DOHH2 (cell line): ENCODE results near the gene IMMP2L.

Experiments
- H3F3A ChIP-seq: fragments of 200-600 bp; sonication (generic), shearing (Covaris generic); 2 replicates; pipeline ENCODE4 v1.6.0; 2016; ENCODE audit warnings: antibody characterized with exemption, mild to moderate bottlenecking; ENCODE audit not compliant: control insufficient read depth, insufficient read depth
- H3K27ac ChIP-seq: fragments of 200-600 bp; sonication (generic); 2 replicates; pipeline ENCODE4 v1.5.1; 2014; ENCODE audit warnings: low read depth, mild to moderate bottlenecking, low read length, moderate library complexity
- H3K27me3 ChIP-seq: fragments of 200-600 bp; sonication (generic); 2 replicates; pipeline ENCODE4 v1.6.1; 2014; ENCODE audit warnings: mild to moderate bottlenecking, low read length, mixed read lengths; ENCODE audit not compliant: control insufficient read depth
- H3K36me3 ChIP-seq: fragments of 200-600 bp; sonication (generic); 2 replicates; pipeline ENCODE4 v1.6.1; 2014; ENCODE audit warnings: mild to moderate bottlenecking, low read length, moderate library complexity, mixed read lengths; ENCODE audit not compliant: control insufficient read depth
- H3K4me1 ChIP-seq: fragments of 200-600 bp; sonication (generic); 2 replicates; pipeline ENCODE4 v1.6.1; 2014; ENCODE audit warnings: mild to moderate bottlenecking, low read length, mixed read lengths; ENCODE audit not compliant: control insufficient read depth
- H3K4me2 ChIP-seq: fragments of 200-600 bp; sonication (generic); 2 replicates; pipeline ENCODE4 v1.6.0; 2014; ENCODE audit warnings: mild to moderate bottlenecking, low read length, moderate library complexity
- H3K4me3 ChIP-seq: fragments of 200-600 bp; sonication (generic); 2 replicates; pipeline ENCODE4 v1.5.1; 2014; ENCODE audit warnings: mild to moderate bottlenecking, low read length, mixed read lengths
- H3K79me2 ChIP-seq: fragments of 200-600 bp; sonication (generic); 2 replicates; pipeline ENCODE4 v1.6.1; 2014; ENCODE audit warnings: mild to moderate bottlenecking, low read length, mixed read lengths; ENCODE audit not compliant: control insufficient read depth
- H3K9me2 ChIP-seq: fragments of 200-600 bp; sonication (generic); replicated peaks from 2 replicates; pipeline ENCODE4 v1.6.1; 2014; ENCODE audit warnings: mild to moderate bottlenecking, low read length, mixed read lengths; ENCODE audit not compliant: control insufficient read depth
- H3K9me3 ChIP-seq: fragments of 200-600 bp; sonication (generic); 2 replicates; pipeline ENCODE4 v1.6.1; 2014; ENCODE audit warnings: antibody characterized with exemption, low read length, mixed read lengths; ENCODE audit not compliant: control insufficient read depth, insufficient read depth
- H4K20me1 ChIP-seq: fragments of 200-600 bp; sonication (generic); 2 replicates; pipeline ENCODE4 v1.6.0; 2014; ENCODE audit warnings: low read depth, mild to moderate bottlenecking, antibody characterized with exemption, low read length, moderate library complexity; ENCODE audit not compliant: control insufficient read depth, insufficient read depth
- CTCF ChIP-seq: fragments of 200-600 bp; sonication (generic); IDR thresholded peaks from one replicate; pipeline ENCODE4 v1.5.1; 2014; ENCODE audit warnings: antibody characterized with exemption, mild to moderate bottlenecking, low read depth, low read length; ENCODE audit not compliant: poor library complexity, severe bottlenecking
- EZH2phosphoT487 ChIP-seq: fragments of 200-600 bp; sonication (generic); IDR thresholded peaks from 2 replicates; pipeline ENCODE4 v1.6.1; 2017; ENCODE audit warnings: borderline replicate concordance, mild to moderate bottlenecking, antibody characterized with exemption, low read length, moderate library complexity, mixed read lengths

The IMMP2L gene

GRCh38 chr7:111226800-111227199 lies 335.5 kb downstream of the IMMP2L start:
- TF ChIP-seq EZH2phosphoT487: no peak
- TF ChIP-seq CTCF: no peak
- Histone ChIP-seq H3K27ac (no peak overlapping the region), H3K27me3 (no peaks in the 10 kb centered on the region), H3K4me3 (no peak overlapping the region), H3F3A (no peaks in the 10 kb centered on the region), H4K20me1 (no peaks in the 10 kb centered on the region), H3K36me3 (no peaks in the 10 kb centered on the region), H3K4me1 (no peaks in the 10 kb centered on the region), H3K79me2 (no peaks in the 10 kb centered on the region), H3K4me2 (no peak overlapping the region), H3K9me2 (no peaks in the 10 kb centered on the region), H3K9me3 (no peaks in the 10 kb centered on the region)

GRCh38 chr7:111224354-111225231 lies 337.7 kb downstream of the IMMP2L start:
- H3K9me3 ChIP-seq: no peaks in the 10 kb centered on the region
- no peaks in the 10 kb centered on the region for H3K4me1 ChIP-seq
- no peak overlapping the region for H3K4me2 ChIP-seq
- H4K20me1 ChIP-seq: no peaks in the 10 kb centered on the region
- H3K36me3 ChIP-seq: no peaks in the 10 kb centered on the region
- no peaks in the 10 kb centered on the region for H3K9me2 ChIP-seq
- no peaks in the 10 kb centered on the region for H3K27me3 ChIP-seq
- no peak overlapping the region for H3K4me3 ChIP-seq
- no peaks in the 10 kb centered on the region for H3F3A ChIP-seq
- H3K79me2 ChIP-seq: no peaks in the 10 kb centered on the region
- TF ChIP-seq CTCF (no peak), EZH2phosphoT487 (no peak)
- H3K27ac ChIP-seq: no peak overlapping the region

- Histone ChIP-seq H3K79me2 (no peaks in the 10 kb centered on the region), H3K27ac (no peak overlapping the region), H3K27me3 (no peaks in the 10 kb centered on the region), H3K36me3 (no peaks in the 10 kb centered on the region), H3F3A (no peaks in the 10 kb centered on the region), H4K20me1 (no peaks in the 10 kb centered on the region), H3K4me1 (no peaks in the 10 kb centered on the region), H3K9me2 (no peaks in the 10 kb centered on the region), H3K9me3 (no peaks in the 10 kb centered on the region), H3K4me3 (no peak overlapping the region), H3K4me2 (no peak overlapping the region)
- TF ChIP-seq EZH2phosphoT487: no peak
- TF ChIP-seq CTCF: no peak
Measured at GRCh38 chr7:111223802-111224253, 338.5 kb downstream of the IMMP2L start.
